ENCODE data around the gene SCIMP. TPM values are rescaled to one million over a fixed set of nuclear protein-coding genes. Genes with fewer than 3 reads are reported as not detected.
"Not testable (repeated sequence)": the region's sequence is repeated elsewhere in the genome, so short reads cannot be mapped to it uniquely, and the experiment has no call there.

Gene SCIMP
- total RNA-seq, 4 donors from 2014 or later, result 4.1 to 10.4 (median 5.3) TPM

DNA sequence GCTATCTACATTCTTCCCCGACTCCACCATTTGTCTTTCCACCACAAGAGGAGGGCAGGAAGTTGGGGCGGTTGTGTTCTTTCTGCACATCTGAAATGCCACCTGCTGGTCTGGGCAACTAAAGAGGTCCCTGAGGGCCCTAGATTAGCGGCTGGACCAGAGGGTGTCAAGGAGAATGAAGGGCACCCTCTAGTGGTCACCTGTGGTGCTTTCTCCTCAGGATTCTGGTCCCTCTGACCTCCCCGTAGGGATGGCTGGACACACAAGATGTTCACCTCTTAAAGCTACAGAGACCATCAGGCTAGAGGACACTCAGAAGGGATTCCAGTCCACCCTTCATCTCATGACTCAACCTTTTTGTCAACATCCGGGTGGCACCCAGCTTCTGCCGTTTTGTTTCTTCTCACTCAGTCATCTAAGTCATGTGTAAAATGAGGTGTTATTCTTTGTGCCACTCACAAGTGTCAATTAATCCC, 2.9 kb upstream of the SCIMP start:
- DNase-seq (ENCODE audit: low spot score) (no peak), ATAC-seq (ENCODE audit: low FRiP score) (no peak)
- TF ChIP-seq, protein P1, sequence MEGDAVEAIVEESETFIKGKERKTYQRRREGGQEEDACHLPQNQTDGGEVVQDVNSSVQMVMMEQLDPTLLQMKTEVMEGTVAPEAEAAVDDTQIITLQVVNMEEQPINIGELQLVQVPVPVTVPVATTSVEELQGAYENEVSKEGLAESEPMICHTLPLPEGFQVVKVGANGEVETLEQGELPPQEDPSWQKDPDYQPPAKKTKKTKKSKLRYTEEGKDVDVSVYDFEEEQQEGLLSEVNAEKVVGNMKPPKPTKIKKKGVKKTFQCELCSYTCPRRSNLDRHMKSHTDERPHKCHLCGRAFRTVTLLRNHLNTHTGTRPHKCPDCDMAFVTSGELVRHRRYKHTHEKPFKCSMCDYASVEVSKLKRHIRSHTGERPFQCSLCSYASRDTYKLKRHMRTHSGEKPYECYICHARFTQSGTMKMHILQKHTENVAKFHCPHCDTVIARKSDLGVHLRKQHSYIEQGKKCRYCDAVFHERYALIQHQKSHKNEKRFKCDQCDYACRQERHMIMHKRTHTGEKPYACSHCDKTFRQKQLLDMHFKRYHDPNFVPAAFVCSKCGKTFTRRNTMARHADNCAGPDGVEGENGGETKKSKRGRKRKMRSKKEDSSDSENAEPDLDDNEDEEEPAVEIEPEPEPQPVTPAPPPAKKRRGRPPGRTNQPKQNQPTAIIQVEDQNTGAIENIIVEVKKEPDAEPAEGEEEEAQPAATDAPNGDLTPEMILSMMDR (IDR thresholded peaks at IDR 0.05), result no peak

DNA sequence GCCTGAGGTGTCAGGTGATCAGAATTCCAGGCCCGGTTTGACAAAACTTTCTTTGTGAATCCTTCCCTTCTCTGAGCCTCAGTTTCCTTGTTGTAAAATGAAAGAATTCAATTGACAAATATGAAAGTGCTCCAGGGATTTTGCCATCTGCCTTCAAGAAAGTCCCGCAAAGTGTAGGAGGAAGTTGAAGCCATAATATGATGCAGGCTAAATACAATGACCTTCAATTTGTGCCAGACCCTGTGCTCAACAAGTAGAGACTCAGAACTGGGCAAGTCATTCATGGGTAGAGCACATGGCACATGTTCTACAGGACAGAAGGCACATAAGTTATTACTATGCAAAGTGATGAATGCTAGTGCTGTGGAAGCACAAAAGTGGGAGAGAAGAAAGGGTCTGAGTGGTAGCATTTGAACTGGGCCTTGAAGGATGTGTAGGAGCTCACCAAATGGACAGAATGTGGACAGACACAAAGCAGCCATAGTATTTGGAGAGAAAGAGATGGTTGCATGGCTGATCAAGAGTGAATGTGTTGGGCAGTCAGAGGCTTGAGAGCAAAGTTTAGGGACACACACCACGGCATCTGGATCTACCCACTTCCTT, 2.4 kb upstream of the SCIMP start:
- TF ChIP-seq, protein P1 (IDR thresholded peaks at IDR 0.05), result no peak
- ATAC-seq (ENCODE audit: low FRiP score), result no peak
- DNase-seq (ENCODE audit: low spot score), result no peak

DNA sequence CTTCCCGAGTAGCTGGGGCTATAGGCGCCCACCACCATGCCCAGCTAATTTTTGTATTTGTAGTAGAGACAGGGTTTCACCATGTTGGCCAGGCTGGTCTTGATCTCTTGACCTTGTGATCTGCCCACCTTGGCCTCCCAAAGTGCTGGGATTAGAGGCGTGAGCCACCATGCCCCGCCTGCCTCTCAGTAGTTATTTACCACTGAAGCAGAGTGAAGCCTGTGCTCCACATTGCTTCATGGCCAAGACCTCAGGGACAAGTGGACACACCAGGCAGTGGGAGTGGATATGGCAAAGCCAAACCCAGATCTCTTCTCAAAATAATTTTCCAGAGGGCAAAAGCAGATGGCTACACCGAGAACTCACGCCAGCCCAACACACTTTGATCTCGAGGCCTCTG, 1.2 kb downstream of the SCIMP start:
- not testable (repeated sequence) for DNase-seq (ENCODE audit: low spot score); ATAC-seq (ENCODE audit: low FRiP score)

DNA sequence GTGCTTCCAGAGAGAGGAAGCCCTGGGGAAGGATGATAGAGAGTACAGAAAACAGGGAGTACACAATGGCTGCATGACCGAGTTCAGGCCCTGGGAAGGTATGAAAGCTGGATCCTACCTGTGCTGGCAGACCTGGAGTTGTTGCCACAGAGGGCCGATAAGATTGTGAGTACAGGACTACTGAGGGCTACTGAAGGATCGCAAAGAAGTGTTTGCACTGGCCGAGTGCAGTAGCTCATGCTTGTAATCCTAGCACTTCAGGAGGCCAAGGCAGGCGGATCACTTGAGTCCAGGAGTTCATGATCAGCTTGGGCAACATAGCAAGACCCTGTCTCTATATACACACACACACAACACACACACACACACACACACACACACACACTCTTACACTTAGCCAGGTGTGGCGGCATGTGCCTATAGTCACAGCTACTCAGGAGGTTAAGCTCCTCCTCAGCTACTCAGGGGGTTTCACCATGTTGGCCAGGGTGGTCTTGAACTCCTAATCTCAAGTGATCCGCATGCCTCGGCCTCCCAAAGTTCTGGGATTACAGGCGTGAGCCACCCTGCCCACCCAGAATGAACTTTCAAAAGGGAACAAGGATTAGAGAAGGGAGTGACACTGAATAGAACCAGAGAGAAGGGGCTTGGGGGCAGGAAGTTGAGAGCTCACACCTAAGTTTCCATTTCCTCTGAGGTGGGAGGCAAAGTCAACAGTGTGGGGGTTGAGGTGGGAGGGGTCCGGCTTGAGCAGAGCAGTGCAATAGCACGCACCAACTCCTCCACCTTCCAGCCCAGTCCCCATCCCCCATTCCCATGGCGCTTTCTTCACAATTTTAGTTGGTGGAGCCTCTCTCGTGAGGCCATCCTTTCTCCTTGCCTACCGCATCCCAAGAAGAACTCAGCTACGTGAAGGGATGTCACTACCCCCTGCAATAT, 7.5 kb downstream of the SCIMP start:
- TF ChIP-seq, protein P1 (IDR thresholded peaks at IDR 0.05), result no peak
- ATAC-seq (ENCODE audit: low FRiP score) (no peak), DNase-seq (ENCODE audit: low spot score) (no peak)

DNA sequence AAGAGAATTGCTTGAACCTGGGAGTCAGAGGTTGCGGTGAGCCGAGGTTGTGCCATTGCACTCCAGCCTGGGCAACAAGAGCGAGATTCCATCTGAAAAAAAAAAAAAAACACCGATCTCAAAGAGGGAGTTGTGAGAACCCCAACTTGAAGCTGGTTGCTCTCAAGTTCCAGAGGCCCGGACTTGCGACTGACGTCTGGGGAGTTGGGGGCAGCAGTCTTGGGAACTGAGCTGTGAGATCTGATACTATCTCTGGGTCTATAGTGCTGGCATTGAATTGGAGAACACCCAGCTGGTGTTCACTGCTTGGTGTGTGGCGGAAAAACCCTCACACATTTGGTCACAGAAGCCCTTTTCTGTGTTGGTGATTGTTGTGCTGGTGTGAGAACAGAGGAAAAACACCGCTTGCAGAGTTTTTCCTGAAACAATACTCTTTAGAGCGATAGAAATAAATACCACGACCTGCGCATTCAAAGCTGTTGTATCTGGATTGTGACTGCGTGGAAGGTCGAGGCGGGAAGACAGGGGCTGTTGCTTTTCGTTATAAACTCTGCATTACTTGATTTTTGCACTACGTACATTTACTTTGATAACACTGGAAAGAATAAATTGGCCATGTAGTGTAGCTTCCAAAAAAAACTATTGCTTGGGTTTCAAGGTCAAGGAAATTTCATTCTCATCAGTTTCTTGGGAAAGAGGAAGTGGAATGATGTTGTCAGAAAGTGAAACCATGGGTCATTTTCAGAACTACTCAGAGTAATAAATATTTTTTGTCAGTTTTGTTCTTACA, 8.8 kb downstream of the SCIMP start:
- no peak for ATAC-seq (ENCODE audit: low FRiP score)
- TF ChIP-seq, protein P1 (IDR thresholded peaks at IDR 0.05), result no peak
- DNase-seq (ENCODE audit: low spot score), result no peak

DNA sequence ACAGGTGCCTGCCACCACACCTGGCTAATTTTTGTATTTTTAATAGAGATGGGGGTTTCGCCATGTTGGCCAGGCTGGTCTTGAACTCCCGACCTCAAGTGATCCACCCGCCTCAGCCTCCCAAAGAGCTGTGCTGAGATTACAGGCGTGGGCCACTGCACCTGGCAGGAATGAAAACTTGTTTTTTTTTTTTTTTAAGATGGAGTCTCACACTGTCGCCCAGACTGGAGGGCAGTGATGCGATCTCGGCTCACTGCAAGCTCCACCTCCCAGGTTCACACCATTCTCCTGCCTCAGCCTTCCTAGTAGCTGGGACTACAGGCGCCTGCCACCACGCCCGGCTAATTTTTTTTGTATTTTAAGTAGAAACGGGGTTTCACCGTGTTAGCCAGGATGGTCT, 12.7 kb downstream of the SCIMP start:
- ATAC-seq (ENCODE audit: low FRiP score); DNase-seq (ENCODE audit: low spot score): not testable (repeated sequence)

DNA sequence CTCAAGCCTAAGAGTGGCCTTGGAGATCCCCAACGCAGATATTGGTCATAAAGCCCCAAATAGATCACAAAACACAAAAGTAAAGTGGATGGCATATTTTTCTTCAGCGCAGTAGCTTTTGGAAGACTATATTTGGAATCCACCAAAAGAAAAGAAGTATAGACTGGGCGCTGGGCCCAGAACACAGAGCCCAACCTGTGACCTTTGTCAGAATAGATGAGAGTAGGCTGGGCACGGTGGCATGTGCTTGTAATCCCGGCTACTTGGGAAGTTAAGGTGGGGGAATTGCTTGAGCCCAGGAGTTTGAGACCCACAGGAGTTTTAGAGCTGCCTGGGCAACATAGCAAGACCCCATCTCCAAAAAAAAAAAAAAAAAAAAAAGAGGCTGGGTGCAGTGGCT, 14.6 kb downstream of the SCIMP start:
- TF ChIP-seq, protein P1 (IDR thresholded peaks at IDR 0.05), result no peak
- DNase-seq (ENCODE audit: low spot score) (no peak), ATAC-seq (ENCODE audit: low FRiP score) (no peak)

Data from omental fat pad (tissue), 4 donors.